Large intestine (tissue), 3 donors: ENCODE results near the gene ANKRD11. TPM values are rescaled to one million over a fixed set of nuclear protein-coding genes. Genes with fewer than 3 reads are reported as not detected.
A peak's percentile ranks its signal among the peaks of the same experiment; 100 is the strongest.

Source experiments
- DNase-seq, 2 donors: peaks; one replicate each; pipeline versions ENCODE4 v3.0.0 to v3.0.0-alpha.2; 2013
- H3K27ac ChIP-seq: one replicate; pipeline ENCODE4 v1.5.1; 2013; ENCODE audit warnings: low read length
- H3K27me3 ChIP-seq: 2 replicates; pipeline ENCODE4 v1.6.1; 2013; ENCODE audit warnings: low read length; ENCODE audit not compliant: control insufficient read depth, insufficient read depth
- H3K36me3 ChIP-seq: 2 replicates; pipeline ENCODE4 v1.6.1; 2013; ENCODE audit warnings: low read length; ENCODE audit not compliant: control insufficient read depth, insufficient read depth
- H3K4me1 ChIP-seq: one replicate; pipeline ENCODE4 v1.6.1; 2013; ENCODE audit warnings: low read length; ENCODE audit not compliant: control insufficient read depth, insufficient read depth
- H3K4me3 ChIP-seq: one replicate; pipeline ENCODE4 v1.5.1; 2013; ENCODE audit warnings: low read length
- H3K9me3 ChIP-seq: one replicate; pipeline ENCODE4 v1.6.1; 2013; ENCODE audit warnings: mild to moderate bottlenecking, low read depth, low read length, moderate library complexity; ENCODE audit not compliant: control insufficient read depth
- WGBS: methylation state at CpG from one replicate; pipeline ENCODE4 v1.1.5; 2013; ENCODE audit warnings: low lambda C conversion rate; ENCODE audit not compliant: insufficient coverage; 5-methylcytosine and 5-hydroxymethylcytosine counted together
- polyA plus RNA-seq: library from polyadenylated mRNA; unstranded; fragments of 120-200 nt; gene quantifications from one replicate; pipeline ENCODE4 v1.2.1, GENCODE V29; 2013

ANKRD11 gene
- polyA plus RNA-seq, 1 donor: 83.9 TPM

- Histone ChIP-seq H3K27me3 (no peaks in the 10 kb centered on the region), H3K4me3 (peak overlapping the region; percentile 72), H3K9me3 (no peaks in the 10 kb centered on the region), H3K27ac (peak overlapping the region; percentile 92), H3K36me3 (peaks cover 18% of the 10 kb centered on the region), H3K4me1 (peaks cover 42% of the 10 kb centered on the region)
- WGBS: 55% methylated on average over 5 of the region's 42 CpGs
- no peak for DNase-seq
These were observed 17.0 kb upstream of the ANKRD11 start for GRCh38 chr16:89507214-89507833.

GRCh38 chr16:89506791-89507191, 16.4 kb upstream of the ANKRD11 start:
- H3K4me1 ChIP-seq: peaks cover 48% of the 10 kb centered on the region

DNA sequence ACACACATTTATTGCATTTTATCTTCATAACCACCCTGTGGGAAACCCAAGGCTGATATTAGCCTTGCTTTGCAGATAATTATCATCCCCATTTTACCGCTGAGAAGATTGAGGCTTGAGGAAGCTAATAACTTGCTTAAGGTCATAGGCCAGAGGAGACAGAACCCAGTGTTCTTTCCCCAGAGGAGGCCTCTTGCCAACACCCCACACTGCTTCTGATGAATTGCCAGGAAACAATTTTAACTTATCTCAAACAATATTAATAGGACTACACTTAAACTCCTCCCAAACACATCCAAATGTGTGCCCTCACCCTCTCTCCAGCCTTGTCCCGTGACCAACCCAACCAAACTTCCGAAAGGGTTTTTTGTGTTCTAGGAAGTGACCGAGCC, 15.7 kb upstream of the ANKRD11 start:
- DNase-seq: peak in 1 of 2 donors; percentile 32
- H3K27me3 ChIP-seq: no peaks in the 10 kb centered on the region
- H3K4me3 ChIP-seq: no peak overlapping the region
- no peaks in the 10 kb centered on the region for H3K9me3 ChIP-seq
- peaks cover 8% of the 10 kb centered on the region for H3K36me3 ChIP-seq
- peak overlapping the region; percentile 92 for H3K27ac ChIP-seq
- peaks cover 48% of the 10 kb centered on the region for H3K4me1 ChIP-seq
- no CpG with 5 or more reads among the region's 4 CpGs for WGBS

More at GRCh38 chr16:89506791-89507191, 16.4 kb upstream of the ANKRD11 start:
- Histone ChIP-seq H3K4me3 (peak overlapping the region; percentile 72), H3K9me3 (no peaks in the 10 kb centered on the region), H3K27ac (peak overlapping the region; percentile 92), H3K27me3 (no peaks in the 10 kb centered on the region), H3K36me3 (peaks cover 14% of the 10 kb centered on the region)
- 60% methylated on average over 2 of the region's 15 CpGs for WGBS
- peak in 1 of 2 donors; percentile 17 for DNase-seq

DNA sequence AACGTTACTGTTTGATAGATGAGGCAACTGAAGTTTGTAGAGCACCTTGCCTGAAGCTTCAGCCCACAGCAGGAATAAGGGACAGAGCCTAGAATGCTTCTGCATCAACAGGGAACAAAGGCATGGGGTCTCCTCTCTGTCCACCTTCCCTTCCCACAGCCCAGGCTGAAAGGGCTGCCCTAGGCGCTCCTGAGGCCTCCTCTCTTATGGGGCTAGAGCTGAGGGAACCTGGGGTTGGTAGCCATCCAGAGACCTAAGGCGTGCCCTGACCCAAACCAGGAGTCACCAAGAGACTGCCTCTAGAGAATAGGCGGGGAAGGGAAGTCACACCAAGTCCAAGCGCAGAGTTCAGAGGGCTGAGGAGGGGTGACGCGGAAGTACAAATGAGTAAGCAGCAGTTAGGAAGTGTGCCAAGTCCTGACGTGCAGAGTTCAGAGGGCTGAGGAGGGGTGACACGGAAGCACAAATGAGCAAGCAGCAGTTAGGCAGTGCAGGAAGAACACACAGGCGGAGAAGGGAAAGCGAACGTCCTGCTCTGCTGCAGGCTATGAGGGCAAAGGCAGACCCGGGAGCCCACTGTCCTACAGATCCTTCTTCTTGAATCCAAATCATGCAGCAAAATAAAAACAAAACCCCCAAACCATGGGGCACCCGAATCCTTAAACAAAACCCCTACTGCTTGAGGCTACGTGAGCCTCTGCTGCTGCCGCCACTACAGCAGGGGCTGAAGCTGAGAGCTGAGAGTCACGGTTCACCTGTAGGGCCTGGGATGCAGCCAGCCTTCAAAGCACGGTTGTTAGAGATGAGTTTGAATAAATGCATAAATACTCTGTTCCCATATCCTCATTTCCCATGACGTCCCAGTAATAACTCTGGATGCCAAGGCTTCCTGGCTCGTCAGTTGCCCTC, 15.1 kb upstream of the ANKRD11 start:
- no peaks in the 10 kb centered on the region for H3K27me3 ChIP-seq
- H3K4me3 ChIP-seq: no peak overlapping the region
- peak overlapping the region; percentile 92 for H3K27ac ChIP-seq
- H3K36me3 ChIP-seq: peaks cover 2% of the 10 kb centered on the region
- peaks cover 47% of the 10 kb centered on the region for H3K4me1 ChIP-seq
- DNase-seq: peak; percentile 96 to 98
- no CpG with 5 or more reads among the region's 20 CpGs for WGBS
- H3K9me3 ChIP-seq: no peaks in the 10 kb centered on the region

GRCh38 chr16:89504091-89504490, 13.7 kb upstream of the ANKRD11 start:
- Histone ChIP-seq H3K9me3 (no peaks in the 10 kb centered on the region), H3K4me3 (no peak overlapping the region), H3K27ac (no peak overlapping the region), H3K36me3 (no peaks in the 10 kb centered on the region), H3K27me3 (no peaks in the 10 kb centered on the region), H3K4me1 (peaks cover 42% of the 10 kb centered on the region)
- DNase-seq: no peak
- WGBS: 60% methylated on average over 1 of the region's 7 CpGs

DNA sequence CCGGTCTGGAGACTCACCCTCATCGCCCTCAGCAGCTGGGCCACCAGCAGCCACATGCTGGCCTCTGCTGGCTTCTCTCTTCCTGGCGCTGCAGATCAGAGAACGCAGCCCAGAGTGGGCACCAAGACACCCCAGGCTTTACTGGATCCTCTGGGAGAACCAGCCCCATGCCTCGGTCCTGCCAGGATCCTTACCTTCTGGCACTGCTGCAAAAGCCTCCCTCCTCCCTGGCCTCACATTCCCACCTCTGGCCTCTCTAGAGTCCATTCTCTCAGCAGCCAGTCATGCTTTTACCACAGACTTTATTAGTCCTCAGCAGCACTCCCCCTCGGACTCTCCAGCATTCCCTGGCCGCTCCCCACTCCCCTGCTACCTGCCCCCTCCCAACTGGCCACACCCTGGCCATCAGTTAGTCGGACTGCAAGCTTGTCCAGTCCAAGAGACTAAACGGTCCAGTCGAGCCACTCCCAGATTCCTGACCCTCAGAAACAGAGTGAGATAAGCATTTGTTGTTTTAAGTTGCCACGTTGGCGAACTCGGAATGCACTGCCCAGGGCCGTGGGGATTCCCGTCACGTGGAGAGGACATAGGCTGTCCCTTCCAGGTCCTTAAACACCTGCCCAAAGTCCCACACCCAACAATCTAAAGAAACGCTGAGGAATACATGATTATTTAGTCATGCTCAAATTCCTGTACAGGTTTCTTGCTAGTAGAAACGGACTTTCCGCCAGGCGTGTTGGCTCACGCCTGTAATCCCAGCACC, 11.9 kb upstream of the ANKRD11 start:
- no CpG with 5 or more reads among the region's 21 CpGs for WGBS
- peak overlapping the region; percentile 68 for H3K27ac ChIP-seq
- peak; percentile 83 to 92 for DNase-seq
- no peak overlapping the region for H3K4me3 ChIP-seq
- peaks cover 38% of the 10 kb centered on the region for H3K4me1 ChIP-seq
- peaks cover 3% of the 10 kb centered on the region for H3K36me3 ChIP-seq
- no peaks in the 10 kb centered on the region for H3K9me3 ChIP-seq
- H3K27me3 ChIP-seq: no peaks in the 10 kb centered on the region

GRCh38 chr16:89499767-89500166, 9.4 kb upstream of the ANKRD11 start:
- no peak for DNase-seq
- H3K4me3 ChIP-seq: no peak overlapping the region
- H3K36me3 ChIP-seq: peaks cover 3% of the 10 kb centered on the region
- H3K4me1 ChIP-seq: peaks cover 15% of the 10 kb centered on the region
- H3K27me3 ChIP-seq: no peaks in the 10 kb centered on the region
- H3K27ac ChIP-seq: no peak overlapping the region
- H3K9me3 ChIP-seq: no peaks in the 10 kb centered on the region
- no CpG with 5 or more reads among the region's 3 CpGs for WGBS

DNA sequence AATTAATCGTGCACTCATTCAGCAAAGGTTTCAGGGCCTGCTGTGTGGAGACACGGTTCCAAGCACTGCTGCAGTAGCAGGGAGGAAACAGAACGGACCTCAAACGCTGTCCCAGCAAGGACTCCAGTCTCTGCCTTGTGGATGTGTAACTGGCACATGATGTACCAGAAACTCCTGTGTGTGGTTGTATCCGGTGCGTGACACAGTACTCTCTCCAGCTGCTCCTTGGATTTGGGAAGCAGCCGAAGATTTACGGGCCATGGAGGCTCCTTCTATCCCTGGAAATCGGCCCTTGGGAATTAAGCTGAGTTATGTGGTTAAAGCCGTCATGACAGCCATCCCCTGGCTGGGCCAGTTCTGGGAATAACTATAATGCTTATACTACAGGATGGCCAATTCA, 8.5 kb upstream of the ANKRD11 start:
- H3K9me3 ChIP-seq: no peaks in the 10 kb centered on the region
- no peak overlapping the region for H3K4me3 ChIP-seq
- H3K27ac ChIP-seq: no peak overlapping the region
- WGBS: no CpG with 5 or more reads among the region's 10 CpGs
- DNase-seq: no peak
- H3K36me3 ChIP-seq: peaks cover 3% of the 10 kb centered on the region
- peaks cover 15% of the 10 kb centered on the region for H3K4me1 ChIP-seq
- H3K27me3 ChIP-seq: no peaks in the 10 kb centered on the region

GRCh38 chr16:89495121-89495520, 4.8 kb upstream of the ANKRD11 start:
- peaks cover 3% of the 10 kb centered on the region for H3K36me3 ChIP-seq
- WGBS: no CpG with 5 or more reads among the region's 3 CpGs
- no peak for DNase-seq

DNA sequence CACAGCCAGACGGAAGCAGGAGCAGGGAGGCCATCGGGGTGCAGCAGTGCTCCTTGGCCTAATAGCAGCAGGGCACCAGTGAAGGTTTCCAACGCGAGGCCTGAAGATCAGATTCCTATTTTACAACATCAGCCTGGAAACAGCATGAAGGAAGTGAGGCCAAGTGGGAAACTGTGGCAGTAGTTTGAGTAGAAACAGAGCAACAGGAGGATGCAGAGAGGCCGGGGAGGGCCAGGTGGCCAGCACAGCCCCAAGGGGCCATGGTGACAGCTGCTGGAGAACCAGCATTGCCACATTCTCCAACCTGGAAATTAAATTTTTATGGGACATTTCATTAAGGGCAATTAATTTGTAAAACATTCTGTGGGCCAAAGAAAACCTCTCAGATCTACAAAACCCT, 3.4 kb upstream of the ANKRD11 start:
- no peak for DNase-seq
- H3K4me1 ChIP-seq: peaks cover 11% of the 10 kb centered on the region
- H3K27ac ChIP-seq: no peak overlapping the region
- H3K4me3 ChIP-seq: no peak overlapping the region
- H3K9me3 ChIP-seq: no peaks in the 10 kb centered on the region
- H3K36me3 ChIP-seq: peaks cover 1% of the 10 kb centered on the region
- 88% methylated on average over 4 of the region's 5 CpGs for WGBS
- no peaks in the 10 kb centered on the region for H3K27me3 ChIP-seq

More at GRCh38 chr16:89495121-89495520, 4.8 kb upstream of the ANKRD11 start:
- H3K27me3 ChIP-seq: no peaks in the 10 kb centered on the region
- no peak overlapping the region for H3K4me3 ChIP-seq
- H3K27ac ChIP-seq: no peak overlapping the region
- peaks cover 9% of the 10 kb centered on the region for H3K4me1 ChIP-seq
- H3K9me3 ChIP-seq: no peaks in the 10 kb centered on the region
